Measurements from ENCODE around the gene ZBTB3. TPM values are rescaled to one million over a fixed set of nuclear protein-coding genes. Genes with fewer than 3 reads are reported as not detected.

Gene ZBTB3
- 2.1 TPM for polyA plus RNA-seq (2012; ENCODE audit: insufficient read length, low read depth)

DNA sequence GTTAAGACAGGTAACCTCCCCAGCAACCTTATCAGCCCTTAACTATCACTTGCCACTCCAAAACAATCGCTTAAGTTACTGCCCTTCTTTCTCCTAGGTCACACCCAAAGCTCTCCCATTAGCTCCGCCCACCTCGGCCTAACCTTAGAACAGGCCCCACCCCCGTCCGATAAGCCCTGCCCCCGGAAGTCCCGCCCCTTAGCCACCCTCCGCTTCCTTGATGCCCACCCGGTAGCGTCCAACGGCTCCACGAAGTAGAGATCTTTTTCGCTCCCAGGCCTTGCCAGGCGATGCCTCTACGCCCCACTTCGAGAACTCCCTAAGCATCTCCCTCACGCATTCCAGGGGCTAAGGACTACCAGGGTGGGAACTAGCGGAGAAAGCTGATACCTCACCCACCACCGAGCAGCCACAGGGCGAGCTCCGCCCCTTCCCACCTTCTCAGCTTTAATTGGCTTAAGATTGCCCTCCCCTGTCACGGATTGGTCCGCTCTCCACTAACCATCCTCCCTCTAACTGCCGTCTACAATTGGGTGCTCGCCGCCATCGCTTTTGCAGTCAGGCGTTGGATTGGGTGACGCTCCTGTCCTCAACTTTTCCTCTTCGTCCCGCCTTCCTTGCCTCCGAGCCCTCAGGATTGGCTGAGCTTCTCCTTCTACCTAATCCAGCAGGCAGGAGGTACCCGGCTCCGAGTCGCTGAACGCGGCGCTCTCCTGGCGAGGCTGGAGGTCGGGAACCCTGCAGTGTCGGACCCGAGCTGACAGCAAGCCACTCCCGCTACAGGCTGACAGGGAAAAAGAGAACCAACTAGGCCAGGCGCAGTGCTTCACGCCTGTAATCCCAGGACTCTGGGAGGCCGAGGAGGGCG lies at the start of gene ZBTB3:
Gene ZBTB3 (minus strand): TSS at position 425 of the 868 bp plus-strand sequence. CDS start 496 bp downstream, outside the sequence.
- TF ChIP-seq FOXP2 (optimal IDR thresholded peaks at IDR 0.05; ENCODE audit: borderline replicate concordance, extremely low read depth, extremely low read length, insufficient read depth) (peak; percentile 54), SIN3A (IDR thresholded peaks at IDR 0.05; ENCODE audit: borderline replicate concordance, insufficient read depth, low read length) (no peak), POLR2AphosphoS5 (IDR thresholded peaks at IDR 0.05; ENCODE audit: low read depth, low read length) (peak; percentile 94), TAF1 (IDR thresholded peaks at IDR 0.05; ENCODE audit: borderline replicate concordance, insufficient read depth, low read length) (peak; percentile 72; the same call in 1 of the 2 replicates)
- TF ChIP-seq, protein P1, sequence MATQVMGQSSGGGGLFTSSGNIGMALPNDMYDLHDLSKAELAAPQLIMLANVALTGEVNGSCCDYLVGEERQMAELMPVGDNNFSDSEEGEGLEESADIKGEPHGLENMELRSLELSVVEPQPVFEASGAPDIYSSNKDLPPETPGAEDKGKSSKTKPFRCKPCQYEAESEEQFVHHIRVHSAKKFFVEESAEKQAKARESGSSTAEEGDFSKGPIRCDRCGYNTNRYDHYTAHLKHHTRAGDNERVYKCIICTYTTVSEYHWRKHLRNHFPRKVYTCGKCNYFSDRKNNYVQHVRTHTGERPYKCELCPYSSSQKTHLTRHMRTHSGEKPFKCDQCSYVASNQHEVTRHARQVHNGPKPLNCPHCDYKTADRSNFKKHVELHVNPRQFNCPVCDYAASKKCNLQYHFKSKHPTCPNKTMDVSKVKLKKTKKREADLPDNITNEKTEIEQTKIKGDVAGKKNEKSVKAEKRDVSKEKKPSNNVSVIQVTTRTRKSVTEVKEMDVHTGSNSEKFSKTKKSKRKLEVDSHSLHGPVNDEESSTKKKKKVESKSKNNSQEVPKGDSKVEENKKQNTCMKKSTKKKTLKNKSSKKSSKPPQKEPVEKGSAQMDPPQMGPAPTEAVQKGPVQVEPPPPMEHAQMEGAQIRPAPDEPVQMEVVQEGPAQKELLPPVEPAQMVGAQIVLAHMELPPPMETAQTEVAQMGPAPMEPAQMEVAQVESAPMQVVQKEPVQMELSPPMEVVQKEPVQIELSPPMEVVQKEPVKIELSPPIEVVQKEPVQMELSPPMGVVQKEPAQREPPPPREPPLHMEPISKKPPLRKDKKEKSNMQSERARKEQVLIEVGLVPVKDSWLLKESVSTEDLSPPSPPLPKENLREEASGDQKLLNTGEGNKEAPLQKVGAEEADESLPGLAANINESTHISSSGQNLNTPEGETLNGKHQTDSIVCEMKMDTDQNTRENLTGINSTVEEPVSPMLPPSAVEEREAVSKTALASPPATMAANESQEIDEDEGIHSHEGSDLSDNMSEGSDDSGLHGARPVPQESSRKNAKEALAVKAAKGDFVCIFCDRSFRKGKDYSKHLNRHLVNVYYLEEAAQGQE (IDR thresholded peaks at IDR 0.05; ENCODE audit: insufficient read depth in 1 of 2, low read depth in 2 of 2, low read length in 2 of 2), result no peak; a peak in 1 of 4 replicates

DNA sequence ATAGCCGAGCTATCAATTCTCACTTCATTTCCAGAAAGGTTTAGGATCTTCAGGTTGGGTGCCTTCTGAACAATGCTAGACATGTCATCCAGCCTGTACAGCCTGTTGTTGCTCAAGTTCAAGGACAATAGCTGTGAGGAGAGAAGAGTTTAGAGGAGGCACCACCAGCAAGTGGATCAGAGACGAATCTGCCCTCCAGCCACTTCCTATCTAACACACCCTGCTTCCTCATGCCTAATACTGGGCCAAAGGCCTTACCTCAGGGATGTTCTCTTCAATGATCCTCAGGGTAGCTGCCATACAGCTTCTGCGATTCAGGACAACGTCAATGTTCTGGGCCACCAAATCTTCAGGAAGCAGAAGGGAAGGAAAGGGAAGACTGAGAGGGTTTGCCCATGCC lies 47.1 kb upstream of the ZBTB3 start:
- no peak for TF ChIP-seq SIN3A (IDR thresholded peaks at IDR 0.05; ENCODE audit: borderline replicate concordance, insufficient read depth, low read length)
- TF ChIP-seq, protein P1 (IDR thresholded peaks at IDR 0.05; ENCODE audit: insufficient read depth in 1 of 2, low read depth in 2 of 2, low read length in 2 of 2), result no peak
- TF ChIP-seq POLR2AphosphoS5 (IDR thresholded peaks at IDR 0.05; ENCODE audit: low read depth, low read length), result no peak
- no peak for TF ChIP-seq FOXP2 (optimal IDR thresholded peaks at IDR 0.05; ENCODE audit: borderline replicate concordance, extremely low read depth, extremely low read length, insufficient read depth)
- no peak for TF ChIP-seq TAF1 (IDR thresholded peaks at IDR 0.05; ENCODE audit: borderline replicate concordance, insufficient read depth, low read length)

DNA sequence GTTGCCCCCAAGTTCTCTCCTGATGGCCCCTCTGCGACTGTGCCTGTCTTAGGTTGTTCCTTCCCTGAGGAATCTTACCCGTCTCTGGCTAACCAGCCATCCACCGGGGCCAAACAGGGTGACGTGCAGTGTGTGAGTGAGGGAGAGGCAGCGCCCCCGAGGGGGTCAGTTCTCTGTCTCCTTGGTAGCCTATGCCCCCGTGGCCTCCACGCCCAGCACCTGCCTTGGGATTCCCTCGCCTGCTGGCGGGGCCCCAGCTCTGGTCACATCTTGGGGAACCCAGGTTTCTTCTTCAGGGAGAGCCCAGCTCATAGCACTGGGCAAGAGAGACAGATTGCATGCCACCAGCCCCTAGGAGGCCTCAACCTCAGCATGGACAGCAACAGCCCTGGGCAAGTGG lies 45.5 kb upstream of the ZBTB3 start:
- TF ChIP-seq POLR2AphosphoS5 (IDR thresholded peaks at IDR 0.05; ENCODE audit: low read depth, low read length), result no peak
- TF ChIP-seq, protein P1 (IDR thresholded peaks at IDR 0.05; ENCODE audit: insufficient read depth in 1 of 2, low read depth in 2 of 2, low read length in 2 of 2), result no peak
- TF ChIP-seq TAF1 (IDR thresholded peaks at IDR 0.05; ENCODE audit: borderline replicate concordance, insufficient read depth, low read length), result no peak
- TF ChIP-seq FOXP2 (optimal IDR thresholded peaks at IDR 0.05; ENCODE audit: borderline replicate concordance, extremely low read depth, extremely low read length, insufficient read depth), result no peak
- no peak for TF ChIP-seq SIN3A (IDR thresholded peaks at IDR 0.05; ENCODE audit: borderline replicate concordance, insufficient read depth, low read length)

DNA sequence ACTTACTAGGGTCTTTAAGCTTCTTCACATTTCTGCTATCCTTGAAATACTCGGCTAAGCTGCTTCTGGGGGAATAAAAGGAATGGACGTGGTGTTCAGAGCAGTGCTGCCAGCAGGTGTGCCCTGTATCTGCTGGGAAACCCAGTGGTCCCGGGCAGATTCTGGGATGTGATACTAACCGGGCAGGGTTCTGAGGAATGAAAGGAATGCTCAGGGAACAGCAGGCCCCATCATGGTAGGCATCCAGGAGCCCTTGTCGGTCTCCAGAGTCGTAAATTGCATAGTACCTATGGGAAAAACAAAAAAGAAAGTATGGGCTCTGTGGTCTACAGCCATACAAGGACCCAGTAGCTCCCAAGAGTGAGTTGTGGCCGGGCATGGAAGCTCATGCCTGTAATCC lies 42.3 kb upstream of the ZBTB3 start:
- TF ChIP-seq, protein P1 (IDR thresholded peaks at IDR 0.05; ENCODE audit: insufficient read depth in 1 of 2, low read depth in 2 of 2, low read length in 2 of 2), result no peak
- TF ChIP-seq POLR2AphosphoS5 (IDR thresholded peaks at IDR 0.05; ENCODE audit: low read depth, low read length), result no peak
- no peak for TF ChIP-seq SIN3A (IDR thresholded peaks at IDR 0.05; ENCODE audit: borderline replicate concordance, insufficient read depth, low read length)
